Measurements from ENCODE around the gene AGER. TPM values are rescaled to one million over a fixed set of nuclear protein-coding genes. Genes with fewer than 3 reads are reported as not detected.

AGER gene
- polyA plus RNA-seq, 1 of the 3 experiments (the other 2 are of a cell fraction): 3.5 TPM

GRCh38 chr6:32131439-32131948 is 52.6 kb downstream of the AGER start:
- H3K4me1 ChIP-seq (ENCODE audit: control insufficient read depth in 1 of 2, insufficient read depth in 2 of 2, low read depth in 1 of 2, low read length in 1 of 2): peaks cover 17 to 22% of the 10 kb centered on the region in 2 experiments; a peak in 3 of 4 replicates
- CTCF ChIA-PET: interaction anchor here (6.2 kb wide), 1 partner anchor 14 kb away, joined by 43 read pairs; no protein-coding TSS in a partner anchor

More at GRCh38 chr6:32131439-32131948, 52.6 kb downstream of the AGER start:
- no peak overlapping the region for H3K9ac ChIP-seq
- H2AFZ ChIP-seq (ENCODE audit: low read depth): no peak overlapping the region
- H3K36me3 ChIP-seq (replicated peaks in 1 of 2; ENCODE audit: control insufficient read depth in 1 of 2, insufficient read depth in 2 of 2, low read length in 1 of 2): peaks cover 0 to 1% of the 10 kb centered on the region in 2 experiments
- no peaks in the 10 kb centered on the region for H3K27me3 ChIP-seq (ENCODE audit: insufficient read depth)
- no peak overlapping the region for H3K4me2 ChIP-seq
- H4K20me1 ChIP-seq (ENCODE audit: insufficient read depth): no peaks in the 10 kb centered on the region
- 97% methylated on average over 14 of the region's 14 CpGs for WGBS (ENCODE audit: low lambda C conversion rate)
- peaks cover 5% of the 10 kb centered on the region for H3F3A ChIP-seq (replicated peaks; ENCODE audit: insufficient read depth)
- no peak for DNase-seq
- H3K27ac ChIP-seq (ENCODE audit: low read depth in 2 of 2, low read length in 1 of 2): no peak overlapping the region
- H3K4me3 ChIP-seq (ENCODE audit: low read depth in 2 of 2, low read length in 1 of 2): no peak overlapping the region
- peaks cover 25% of the 10 kb centered on the region; the same call in 1 of the 2 replicates for H3K79me2 ChIP-seq (ENCODE audit: insufficient read depth)
- POLR2A ChIA-PET: no interaction called here
- no peaks in the 10 kb centered on the region for H3K9me3 ChIP-seq
- no peaks in the 10 kb centered on the region for H3K9me2 ChIP-seq
- TF ChIP-seq EP300 (IDR thresholded peaks at IDR 0.05; ENCODE audit: borderline replicate concordance in 1 of 2, low read depth in 1 of 2, low read length in 1 of 2) (no peak), FOXJ3 (CRISPR knock-in tag; IDR thresholded peaks at IDR 0.05) (no peak), GATA2 (CRISPR knock-in tag; IDR thresholded peaks at IDR 0.05) (no peak), RFX5 (IDR thresholded peaks at IDR 0.05; ENCODE audit: low read length) (no peak), MEF2A (IDR thresholded peaks at IDR 0.05; ENCODE audit: borderline replicate concordance, low read depth) (no peak), MXI1 (IDR thresholded peaks at IDR 0.05; ENCODE audit: low read depth, low read length) (no peak), YY1 (IDR thresholded peaks at IDR 0.05; ENCODE audit: low read depth) (no peak), ELF1 (IDR thresholded peaks at IDR 0.05) (no peak), RAD21 (IDR thresholded peaks at IDR 0.05; ENCODE audit: low read length) (no peak), CHD2 (IDR thresholded peaks at IDR 0.05; ENCODE audit: low read length, partially characterized antibody) (no peak)
- TF ChIP-seq, protein P1, sequence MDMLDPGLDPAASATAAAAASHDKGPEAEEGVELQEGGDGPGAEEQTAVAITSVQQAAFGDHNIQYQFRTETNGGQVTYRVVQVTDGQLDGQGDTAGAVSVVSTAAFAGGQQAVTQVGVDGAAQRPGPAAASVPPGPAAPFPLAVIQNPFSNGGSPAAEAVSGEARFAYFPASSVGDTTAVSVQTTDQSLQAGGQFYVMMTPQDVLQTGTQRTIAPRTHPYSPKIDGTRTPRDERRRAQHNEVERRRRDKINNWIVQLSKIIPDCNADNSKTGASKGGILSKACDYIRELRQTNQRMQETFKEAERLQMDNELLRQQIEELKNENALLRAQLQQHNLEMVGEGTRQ (IDR thresholded peaks at IDR 0.05; ENCODE audit: borderline replicate concordance, low read depth, low read length): no peak

Small RNAs within 50 kb of the gene (small RNA-seq; reads per million reads assigned to genes)
- gene AL662884.1 (0 reads per million in 7 experiments), gene MIR6833 (0 to 0.06 (median 0) reads per million in 7 experiments)

Other genes with a start within 250 kb of the AGER start
- 42.1 and 64.4 TPM in 2 replicates for gene CFB, start 238.2 kb downstream of the AGER start, polyA plus RNA-seq (2012; rRNA removed)
- 89.5 and 116 TPM in 2 replicates for gene NELFE, start 225.3 kb downstream of the AGER start, polyA plus RNA-seq (2012; rRNA removed)
- 86.3 and 89.4 TPM in 2 replicates for gene SKIC2, start 225.1 kb downstream of the AGER start, polyA plus RNA-seq (2012; rRNA removed)
- 25.3 and 27.1 TPM in 2 replicates for gene DXO, start 212.1 kb downstream of the AGER start, polyA plus RNA-seq (2012; rRNA removed)
- gene C4A, start 202.2 kb downstream of the AGER start, polyA plus RNA-seq (2012; rRNA removed): 9.9 and 11.4 TPM in 2 replicates
- gene C4B, start 169.5 kb downstream of the AGER start, polyA plus RNA-seq (2012; rRNA removed): 6.8 and 10.9 TPM in 2 replicates
- 0.03 TPM in 1 of 2 replicates, not detected in the other for gene CYP21A2, start 145.8 kb downstream of the AGER start, polyA plus RNA-seq (2012; rRNA removed)
- 0.48 and 0.55 TPM in 2 replicates for gene TNXB, start 74.9 kb downstream of the AGER start, polyA plus RNA-seq (2012; rRNA removed)
- gene ATF6B, start 56.0 kb downstream of the AGER start, polyA plus RNA-seq (2012; rRNA removed): 61.3 and 73.0 TPM in 2 replicates
- 2.7 and 3.5 TPM in 2 replicates for gene FKBPL, start 54.0 kb downstream of the AGER start, polyA plus RNA-seq (2012; rRNA removed)
- gene PRRT1, start 32.3 kb downstream of the AGER start, polyA plus RNA-seq (2012; rRNA removed): 1.2 and 1.5 TPM in 2 replicates
- 32.7 and 42.1 TPM in 2 replicates for gene PPT2, start 30.1 kb downstream of the AGER start, polyA plus RNA-seq (2012; rRNA removed)
- gene EGFL8, start 19.7 kb downstream of the AGER start, polyA plus RNA-seq (2012; rRNA removed): 7.7 and 10.7 TPM in 2 replicates
- gene AGPAT1, start 8.2 kb downstream of the AGER start, polyA plus RNA-seq (2012; rRNA removed): 118 and 122 TPM in 2 replicates
- gene RNF5, start 5.8 kb downstream of the AGER start, polyA plus RNA-seq (2012; rRNA removed): 74.8 and 110 TPM in 2 replicates
- 74.5 and 83.1 TPM in 2 replicates for gene PBX2, start 5.9 kb upstream of the AGER start, polyA plus RNA-seq (2012; rRNA removed)
- gene GPSM3, start 8.4 kb upstream of the AGER start, polyA plus RNA-seq (2012; rRNA removed): 1.5 and 1.9 TPM in 2 replicates
- gene NOTCH4, start 39.8 kb upstream of the AGER start, polyA plus RNA-seq (2012; rRNA removed): 2.5 and 2.8 TPM in 2 replicates
- not detected in 2 replicates for gene TSBP1, start 187.7 kb upstream of the AGER start, polyA plus RNA-seq (2012; rRNA removed)
- not detected in 2 replicates for gene BTNL2, start 222.9 kb upstream of the AGER start, polyA plus RNA-seq (2012; rRNA removed)